ENCODE results near the gene ALOX5AP. TPM values are rescaled to one million over a fixed set of nuclear protein-coding genes. Genes with fewer than 3 reads are reported as not detected.

ALOX5AP gene
- total RNA-seq, 1 experiment from 2014 or later = not detected

GRCh38 chr13:30698488-30699005 lies 36.8 kb upstream of the ALOX5AP start:
- no TSS peak for BruUV-seq (replicated peaks)
- no peak overlapping the region for H2AFZ ChIP-seq
- TF ChIP-seq EZH2 (IDR thresholded peaks at IDR 0.05; ENCODE audit: low read depth) = no peak
- TF ChIP-seq, protein P1, sequence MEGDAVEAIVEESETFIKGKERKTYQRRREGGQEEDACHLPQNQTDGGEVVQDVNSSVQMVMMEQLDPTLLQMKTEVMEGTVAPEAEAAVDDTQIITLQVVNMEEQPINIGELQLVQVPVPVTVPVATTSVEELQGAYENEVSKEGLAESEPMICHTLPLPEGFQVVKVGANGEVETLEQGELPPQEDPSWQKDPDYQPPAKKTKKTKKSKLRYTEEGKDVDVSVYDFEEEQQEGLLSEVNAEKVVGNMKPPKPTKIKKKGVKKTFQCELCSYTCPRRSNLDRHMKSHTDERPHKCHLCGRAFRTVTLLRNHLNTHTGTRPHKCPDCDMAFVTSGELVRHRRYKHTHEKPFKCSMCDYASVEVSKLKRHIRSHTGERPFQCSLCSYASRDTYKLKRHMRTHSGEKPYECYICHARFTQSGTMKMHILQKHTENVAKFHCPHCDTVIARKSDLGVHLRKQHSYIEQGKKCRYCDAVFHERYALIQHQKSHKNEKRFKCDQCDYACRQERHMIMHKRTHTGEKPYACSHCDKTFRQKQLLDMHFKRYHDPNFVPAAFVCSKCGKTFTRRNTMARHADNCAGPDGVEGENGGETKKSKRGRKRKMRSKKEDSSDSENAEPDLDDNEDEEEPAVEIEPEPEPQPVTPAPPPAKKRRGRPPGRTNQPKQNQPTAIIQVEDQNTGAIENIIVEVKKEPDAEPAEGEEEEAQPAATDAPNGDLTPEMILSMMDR (conservative IDR thresholded peaks at IDR 0.05) = no peak

GRCh38 chr13:30700364-30700763 lies 35.0 kb upstream of the ALOX5AP start:
- Histone ChIP-seq H3F3A (ENCODE audit: insufficient read depth, low read depth) (peaks cover 4% of the 10 kb centered on the region; the same call in 1 of the 2 replicates), H3K4me3 (no peak overlapping the region), H3K4me2 (no peak overlapping the region), H3K36me3 (ENCODE audit: low read depth) (no peaks in the 10 kb centered on the region), H3K27ac (no peak overlapping the region), H4K20me1 (ENCODE audit: insufficient read depth) (no peaks in the 10 kb centered on the region), H3K9me2 (ENCODE audit: insufficient read depth) (no peaks in the 10 kb centered on the region), H2AFZ (no peak overlapping the region), H3K4me1 (replicated peaks; ENCODE audit: insufficient read depth) (peaks cover 16% of the 10 kb centered on the region), H3K79me2 (ENCODE audit: low read depth) (no peaks in the 10 kb centered on the region), H3K9me3 (ENCODE audit: insufficient read depth, low read depth) (no peaks in the 10 kb centered on the region), H3K27me3 (ENCODE audit: insufficient read depth, low read depth) (no peaks in the 10 kb centered on the region)
- BruUV-seq (replicated peaks) = no TSS peak
- no peak for DNase-seq
- intact Hi-C loops (cut with micrococcal nuclease; ENCODE audit: unreplicated experiment) = no loop called here
- TF ChIP-seq, protein P1 (conservative IDR thresholded peaks at IDR 0.05) = no peak
- TF ChIP-seq EZH2 (IDR thresholded peaks at IDR 0.05; ENCODE audit: low read depth) = no peak
- ChIA-PET CTCF (no interaction called here), POLR2A (ENCODE audit: unreplicated experiment) (no interaction called here)

More at GRCh38 chr13:30698488-30699005, 36.8 kb upstream of the ALOX5AP start:
- POLR2A ChIA-PET (ENCODE audit: unreplicated experiment) = no interaction called here
- Histone ChIP-seq H3K27ac (no peak overlapping the region), H3K4me2 (no peak overlapping the region), H3F3A (ENCODE audit: insufficient read depth, low read depth) (no peaks in the 10 kb centered on the region), H3K27me3 (ENCODE audit: insufficient read depth, low read depth) (no peaks in the 10 kb centered on the region), H4K20me1 (ENCODE audit: insufficient read depth) (no peaks in the 10 kb centered on the region), H3K79me2 (ENCODE audit: low read depth) (no peaks in the 10 kb centered on the region), H3K36me3 (ENCODE audit: low read depth) (no peaks in the 10 kb centered on the region), H3K4me3 (no peak overlapping the region), H3K9me2 (ENCODE audit: insufficient read depth) (no peaks in the 10 kb centered on the region), H3K9me3 (ENCODE audit: insufficient read depth, low read depth) (no peaks in the 10 kb centered on the region), H3K4me1 (replicated peaks; ENCODE audit: insufficient read depth) (peaks cover 11% of the 10 kb centered on the region; the same call in 1 of the 2 replicates)
- intact Hi-C loops (cut with micrococcal nuclease; ENCODE audit: unreplicated experiment) = no loop called here
- CTCF ChIA-PET = no interaction called here
- DNase-seq = no peak

DNA sequence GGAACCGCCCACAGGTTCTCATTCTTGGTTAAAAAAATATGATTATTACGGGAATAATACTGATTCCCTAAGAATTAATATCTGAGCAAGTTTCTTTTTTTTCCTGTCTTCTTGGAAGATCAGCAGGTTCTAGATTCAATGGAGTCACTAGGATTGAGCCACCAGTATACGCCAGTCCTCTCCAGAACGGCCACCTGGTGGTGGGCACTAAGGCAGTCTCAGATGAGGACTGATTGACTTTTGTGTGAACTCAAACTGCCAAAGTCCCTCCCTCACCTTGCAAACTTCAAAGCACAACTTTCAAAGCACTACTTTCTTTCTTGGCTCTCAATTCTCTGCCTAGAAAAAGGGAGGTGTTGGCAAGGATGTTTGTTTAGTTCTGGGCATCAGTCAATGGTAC lies 33.3 kb upstream of the ALOX5AP start:
- POLR2A ChIA-PET (ENCODE audit: unreplicated experiment) = no interaction called here
- CTCF ChIA-PET = no interaction called here
- Histone ChIP-seq H2AFZ (no peak overlapping the region), H3K9me3 (ENCODE audit: insufficient read depth, low read depth) (no peaks in the 10 kb centered on the region), H3F3A (ENCODE audit: insufficient read depth, low read depth) (peaks cover 5% of the 10 kb centered on the region; the same call in 1 of the 2 replicates), H4K20me1 (ENCODE audit: insufficient read depth) (no peaks in the 10 kb centered on the region), H3K9me2 (ENCODE audit: insufficient read depth) (no peaks in the 10 kb centered on the region), H3K4me3 (no peak overlapping the region), H3K27me3 (ENCODE audit: insufficient read depth, low read depth) (no peaks in the 10 kb centered on the region), H3K4me2 (no peak overlapping the region), H3K79me2 (ENCODE audit: low read depth) (no peaks in the 10 kb centered on the region), H3K36me3 (ENCODE audit: low read depth) (no peaks in the 10 kb centered on the region), H3K27ac (no peak overlapping the region), H3K4me1 (replicated peaks; ENCODE audit: insufficient read depth) (peaks cover 27% of the 10 kb centered on the region)
- intact Hi-C loops (cut with micrococcal nuclease; ENCODE audit: unreplicated experiment) = no loop called here
- no peak for DNase-seq
- no TSS peak for BruUV-seq (replicated peaks)
- TF ChIP-seq EZH2 (IDR thresholded peaks at IDR 0.05; ENCODE audit: low read depth) = no peak
- TF ChIP-seq, protein P1 (conservative IDR thresholded peaks at IDR 0.05) = no peak
